Fibroblast of mammary gland (primary cell): Measurements from ENCODE around the gene CACNA2D2.

Experiments
- DNase-seq: peaks from one replicate; pipeline ENCODE4 v3.0.0-alpha.2; 2010; ENCODE audit warnings: low read depth
- H3K4me3 ChIP-seq: 2 replicates; pipeline ENCODE4 v1.5.1; 2011; ENCODE audit warnings: low read depth, mild to moderate bottlenecking, low read length, moderate library complexity; ENCODE audit not compliant: control insufficient read depth
- CTCF ChIP-seq: conservative IDR thresholded peaks from 2 replicates; pipeline ENCODE4 v1.5.1; 2011; ENCODE audit warnings: low read depth, low read length, inconsistent platforms; ENCODE audit not compliant: control insufficient read depth, insufficient read depth

The CACNA2D2 gene

DNA sequence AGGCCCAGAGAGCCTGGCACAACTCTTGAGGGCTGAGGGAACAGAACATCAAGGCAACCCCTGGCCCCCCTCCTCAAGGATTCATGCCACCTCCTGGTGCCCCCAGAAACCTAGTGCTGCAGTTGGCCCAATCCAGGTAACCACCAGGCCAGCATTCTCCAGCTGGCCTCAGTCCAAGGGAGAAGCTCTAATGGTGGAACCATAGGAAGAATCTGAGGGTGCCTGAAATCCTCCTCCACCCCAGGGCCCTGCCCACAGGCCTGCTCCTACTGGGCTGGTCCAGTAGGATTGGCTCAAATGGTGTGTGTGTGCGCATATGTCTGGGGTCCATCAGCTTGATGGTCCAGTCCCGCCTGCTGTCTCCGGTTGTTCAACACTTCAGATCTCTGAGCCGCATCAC, 188.6 kb downstream of the CACNA2D2 start:
- TF ChIP-seq CTCF = no peak
- no peak for DNase-seq
- H3K4me3 ChIP-seq = no peak overlapping the region

- TF ChIP-seq CTCF = no peak
- H3K4me3 ChIP-seq = no peak overlapping the region
- DNase-seq = no peak
Observed at GRCh38 chr3:50314342-50314741, 189.1 kb downstream of the CACNA2D2 start.
